ENCODE results near the gene GRAMD4. TPM values are rescaled to one million over a fixed set of nuclear protein-coding genes. Genes with fewer than 3 reads are reported as not detected.

The GRAMD4 gene
- total RNA-seq, 1 experiment from 2014 or later, result 18.4 TPM

- CTCF ChIA-PET, result no interaction called here
- TF ChIP-seq CTCF (conservative IDR thresholded peaks at IDR 0.05; ENCODE audit: low read depth, low read length), result no peak
- TF ChIP-seq EZH2 (IDR thresholded peaks at IDR 0.05; ENCODE audit: borderline replicate concordance, low read depth, low read length, poor library complexity, severe bottlenecking), result no peak
- DNase-seq (ENCODE audit: low spot score), result no peak
- H3K4me1 ChIP-seq (ENCODE audit: insufficient read depth, low read length, poor library complexity, severe bottlenecking), result peaks cover 11% of the 10 kb centered on the region
- intact Hi-C loops (cut with micrococcal nuclease; ENCODE audit: unreplicated experiment), result no loop called here
- H3K4me3 ChIP-seq (ENCODE audit: low read depth, low read length, poor library complexity, severe bottlenecking), result no peak overlapping the region
- POLR2A ChIA-PET (ENCODE audit: low non-redundant PET), result no interaction called here
- no TSS peak for BruUV-seq (replicated peaks)
- no peak overlapping the region for H3K27ac ChIP-seq (ENCODE audit: low read depth, low read length, poor library complexity, severe bottlenecking)
- peaks cover 75% of the 10 kb centered on the region for H3K36me3 ChIP-seq (ENCODE audit: insufficient read depth, low read length, poor library complexity, severe bottlenecking)
- no peaks in the 10 kb centered on the region for H3K9me3 ChIP-seq (ENCODE audit: low read depth, low read length, poor library complexity, severe bottlenecking)
- H3K27me3 ChIP-seq (replicated peaks; ENCODE audit: insufficient read depth, low read depth, low read length, poor library complexity), result no peaks in the 10 kb centered on the region
These were observed 87.1 kb downstream of the GRAMD4 start for GRCh38 chr22:46707305-46707704.

GRCh38 chr22:46707827-46708570 is 87.8 kb downstream of the GRAMD4 start:
- Histone ChIP-seq H3K4me3 (ENCODE audit: low read depth, low read length, poor library complexity, severe bottlenecking) (no peak overlapping the region), H3K27me3 (replicated peaks; ENCODE audit: insufficient read depth, low read depth, low read length, poor library complexity) (no peaks in the 10 kb centered on the region), H3K9me3 (ENCODE audit: low read depth, low read length, poor library complexity, severe bottlenecking) (no peaks in the 10 kb centered on the region), H3K4me1 (ENCODE audit: insufficient read depth, low read length, poor library complexity, severe bottlenecking) (peaks cover 11% of the 10 kb centered on the region), H3K36me3 (ENCODE audit: insufficient read depth, low read length, poor library complexity, severe bottlenecking) (peaks cover 73% of the 10 kb centered on the region), H3K27ac (ENCODE audit: low read depth, low read length, poor library complexity, severe bottlenecking) (no peak overlapping the region)
- intact Hi-C loops (cut with micrococcal nuclease; ENCODE audit: unreplicated experiment), result no loop called here
- no peak for TF ChIP-seq EZH2 (IDR thresholded peaks at IDR 0.05; ENCODE audit: borderline replicate concordance, low read depth, low read length, poor library complexity, severe bottlenecking)
- TF ChIP-seq CTCF (conservative IDR thresholded peaks at IDR 0.05; ENCODE audit: low read depth, low read length), result no peak
- DNase-seq (ENCODE audit: low spot score), result no peak
- CTCF ChIA-PET, result no interaction called here
- POLR2A ChIA-PET (ENCODE audit: low non-redundant PET), result no interaction called here
- BruUV-seq (replicated peaks), result no TSS peak

- Histone ChIP-seq H3K27ac (ENCODE audit: low read depth, low read length, poor library complexity, severe bottlenecking) (no peak overlapping the region), H3K36me3 (ENCODE audit: insufficient read depth, low read length, poor library complexity, severe bottlenecking) (peaks cover 76% of the 10 kb centered on the region), H3K4me3 (ENCODE audit: low read depth, low read length, poor library complexity, severe bottlenecking) (no peak overlapping the region), H3K4me1 (ENCODE audit: insufficient read depth, low read length, poor library complexity, severe bottlenecking) (peaks cover 11% of the 10 kb centered on the region), H3K27me3 (replicated peaks; ENCODE audit: insufficient read depth, low read depth, low read length, poor library complexity) (no peaks in the 10 kb centered on the region), H3K9me3 (ENCODE audit: low read depth, low read length, poor library complexity, severe bottlenecking) (no peaks in the 10 kb centered on the region)
- ChIA-PET CTCF (no interaction called here), POLR2A (ENCODE audit: low non-redundant PET) (no interaction called here)
- no TSS peak for BruUV-seq (replicated peaks)
- intact Hi-C loops (cut with micrococcal nuclease; ENCODE audit: unreplicated experiment), result no loop called here
- DNase-seq (ENCODE audit: low spot score), result no peak
- no peak for TF ChIP-seq EZH2 (IDR thresholded peaks at IDR 0.05; ENCODE audit: borderline replicate concordance, low read depth, low read length, poor library complexity, severe bottlenecking)
- TF ChIP-seq CTCF (conservative IDR thresholded peaks at IDR 0.05; ENCODE audit: low read depth, low read length), result no peak
These were observed 88.7 kb downstream of the GRAMD4 start for GRCh38 chr22:46708766-46709330.
